WERI-Rb-1 (cell line): ENCODE data around the gene KIAA1671.

Source experiments
- DNase-seq: peaks from one replicate; pipeline ENCODE4 v3.0.0-alpha.2; 2020
- H3K27ac ChIP-seq: fragments of 250-450 bp; sonication (Bioruptor Pico); 2 replicates; pipeline ENCODE4 v1.5.1; 2020; ENCODE audit warnings: mild to moderate bottlenecking, moderate library complexity
- H3K27me3 ChIP-seq: fragments of 250-450 bp; sonication (Bioruptor Pico); 2 replicates; pipeline ENCODE4 v1.5.1; 2021; ENCODE audit warnings: mild to moderate bottlenecking, low read depth, moderate library complexity; ENCODE audit not compliant: insufficient read depth, severe bottlenecking
- H3K36me3 ChIP-seq: fragments of 250-450 bp; sonication (Bioruptor Pico); 2 replicates; pipeline ENCODE4 v1.5.1; 2020; ENCODE audit warnings: mild to moderate bottlenecking, moderate library complexity
- H3K4me3 ChIP-seq: 2 replicates; pipeline ENCODE4 v1.5.1; 2011; ENCODE audit warnings: low read depth, mild to moderate bottlenecking, control low read depth, low read length
- H3K9me3 ChIP-seq: fragments of 250-450 bp; sonication (Bioruptor Pico); 2 replicates; pipeline ENCODE4 v1.5.1; 2021; ENCODE audit warnings: mild to moderate bottlenecking, moderate library complexity; ENCODE audit not compliant: severe bottlenecking
- TF ChIP-seq, protein P1 (sequence below): IDR thresholded peaks from 2 replicates; pipeline ENCODE4 v1.5.1; 2011; ENCODE audit warnings: low read depth, mild to moderate bottlenecking, control low read depth, inconsistent platforms, low read length

The KIAA1671 gene

DNA sequence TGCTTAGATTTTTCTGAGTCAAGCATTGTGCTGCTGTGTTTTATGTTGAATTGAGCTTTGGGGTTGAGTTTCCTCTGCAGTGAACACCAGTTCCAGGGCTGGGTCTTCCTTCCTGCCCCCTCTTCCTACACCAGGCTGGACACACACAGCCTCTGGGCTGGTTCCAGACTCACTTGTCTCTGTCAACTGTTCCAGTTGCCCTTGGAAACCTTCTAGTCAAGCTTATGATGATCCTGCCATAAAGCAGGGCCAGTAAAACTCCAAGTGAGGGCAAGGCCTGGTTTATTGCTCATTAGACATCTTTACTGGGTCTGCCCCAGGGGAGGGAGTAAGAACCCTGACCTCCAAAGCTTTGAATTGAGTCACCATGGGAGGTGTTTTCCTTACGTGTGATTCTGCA, 61.1 kb downstream of the KIAA1671 start:
- TF ChIP-seq, protein P1, sequence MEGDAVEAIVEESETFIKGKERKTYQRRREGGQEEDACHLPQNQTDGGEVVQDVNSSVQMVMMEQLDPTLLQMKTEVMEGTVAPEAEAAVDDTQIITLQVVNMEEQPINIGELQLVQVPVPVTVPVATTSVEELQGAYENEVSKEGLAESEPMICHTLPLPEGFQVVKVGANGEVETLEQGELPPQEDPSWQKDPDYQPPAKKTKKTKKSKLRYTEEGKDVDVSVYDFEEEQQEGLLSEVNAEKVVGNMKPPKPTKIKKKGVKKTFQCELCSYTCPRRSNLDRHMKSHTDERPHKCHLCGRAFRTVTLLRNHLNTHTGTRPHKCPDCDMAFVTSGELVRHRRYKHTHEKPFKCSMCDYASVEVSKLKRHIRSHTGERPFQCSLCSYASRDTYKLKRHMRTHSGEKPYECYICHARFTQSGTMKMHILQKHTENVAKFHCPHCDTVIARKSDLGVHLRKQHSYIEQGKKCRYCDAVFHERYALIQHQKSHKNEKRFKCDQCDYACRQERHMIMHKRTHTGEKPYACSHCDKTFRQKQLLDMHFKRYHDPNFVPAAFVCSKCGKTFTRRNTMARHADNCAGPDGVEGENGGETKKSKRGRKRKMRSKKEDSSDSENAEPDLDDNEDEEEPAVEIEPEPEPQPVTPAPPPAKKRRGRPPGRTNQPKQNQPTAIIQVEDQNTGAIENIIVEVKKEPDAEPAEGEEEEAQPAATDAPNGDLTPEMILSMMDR: no peak
- Histone ChIP-seq H3K9me3 (no peaks in the 10 kb centered on the region), H3K27ac (no peak overlapping the region), H3K4me3 (no peak overlapping the region), H3K27me3 (no peaks in the 10 kb centered on the region), H3K36me3 (no peaks in the 10 kb centered on the region)
- no peak for DNase-seq

DNA sequence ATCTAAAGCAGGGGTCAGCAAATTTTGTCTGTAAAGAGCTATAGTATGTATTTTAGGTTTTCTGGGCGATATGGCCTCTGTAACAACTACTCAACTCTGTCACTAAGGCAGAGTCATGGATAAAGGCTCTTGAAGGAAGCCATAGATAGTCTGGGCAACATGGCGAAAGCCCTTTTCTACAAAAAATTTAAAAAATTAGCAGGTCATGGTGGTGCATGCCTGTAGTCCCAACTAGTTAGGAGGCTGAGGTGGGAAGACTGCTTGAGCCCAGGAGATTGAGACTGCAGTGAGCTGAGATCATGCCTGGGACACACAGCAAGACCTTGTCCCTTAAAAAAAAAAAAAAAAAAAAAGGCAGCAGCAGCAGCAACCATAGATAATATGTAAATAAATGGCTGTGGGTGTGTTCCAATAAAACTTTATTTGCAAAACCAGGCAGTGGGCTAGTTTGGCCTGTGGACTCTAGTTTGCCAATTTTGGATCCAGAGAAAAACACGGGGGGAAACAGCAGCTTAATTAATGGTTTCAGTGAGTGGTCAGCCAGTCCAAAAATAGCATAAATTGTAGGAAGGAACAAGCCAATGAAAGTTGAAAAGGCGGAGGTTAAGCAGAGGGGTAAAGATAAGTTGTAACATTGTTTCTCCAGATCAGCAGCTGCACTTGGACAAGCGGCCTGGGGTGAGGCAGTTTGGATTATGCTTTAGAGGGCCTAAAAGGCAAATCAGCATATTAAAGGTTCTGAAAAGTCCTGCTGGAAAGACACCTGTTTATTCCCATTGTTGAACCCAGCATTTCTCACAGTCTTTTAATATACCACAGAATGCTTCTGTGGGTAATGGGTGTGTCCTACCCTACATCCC, 62.6 kb downstream of the KIAA1671 start:
- Histone ChIP-seq H3K27me3 (no peaks in the 10 kb centered on the region), H3K36me3 (no peaks in the 10 kb centered on the region), H3K9me3 (no peaks in the 10 kb centered on the region), H3K27ac (no peak overlapping the region), H3K4me3 (no peak overlapping the region)
- TF ChIP-seq, protein P1: no peak
- no peak for DNase-seq

DNA sequence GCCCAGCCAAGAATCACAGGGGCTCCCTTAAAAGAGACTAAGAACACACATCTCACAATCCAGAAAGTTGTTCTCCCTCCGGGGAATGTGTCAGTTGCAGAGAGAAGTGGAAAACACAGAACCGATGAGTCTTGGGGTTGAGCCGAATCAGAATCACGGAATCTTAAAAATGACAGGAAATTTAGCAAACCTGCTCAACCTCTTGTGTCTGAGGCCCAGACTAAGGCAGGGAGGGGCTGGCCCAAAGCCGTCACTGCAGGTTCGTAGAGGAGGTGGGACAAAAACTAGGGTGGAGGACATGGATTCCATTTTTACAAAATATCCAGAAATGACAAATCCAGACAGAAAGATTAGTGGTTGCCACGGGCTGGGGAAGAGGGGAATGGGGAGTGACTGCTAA, 63.8 kb downstream of the KIAA1671 start:
- no peaks in the 10 kb centered on the region for H3K9me3 ChIP-seq
- H3K4me3 ChIP-seq: no peak overlapping the region
- no peak for DNase-seq
- no peak overlapping the region for H3K27ac ChIP-seq
- TF ChIP-seq, protein P1: no peak
- no peaks in the 10 kb centered on the region for H3K27me3 ChIP-seq
- H3K36me3 ChIP-seq: no peaks in the 10 kb centered on the region

DNA sequence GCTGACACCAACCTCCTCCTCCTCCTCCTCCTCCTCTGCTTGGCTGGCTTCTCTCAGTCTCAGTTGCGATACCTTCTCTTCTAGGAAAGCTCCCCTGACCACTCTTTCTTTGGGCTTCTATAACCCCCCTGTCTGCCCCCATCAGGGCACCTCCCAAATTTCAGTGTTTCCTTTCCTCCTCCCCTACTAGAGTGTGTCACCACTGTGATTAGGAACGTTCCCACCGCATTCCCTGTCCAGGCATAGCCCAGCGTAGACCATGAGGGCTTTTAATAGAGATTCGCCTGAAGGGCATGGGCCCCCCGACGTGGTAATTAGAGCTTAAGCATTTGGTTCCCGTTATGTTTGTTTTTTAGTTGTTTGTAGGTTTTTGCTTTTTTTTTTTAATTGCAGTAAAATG, 65.5 kb downstream of the KIAA1671 start:
- no peak overlapping the region for H3K4me3 ChIP-seq
- H3K36me3 ChIP-seq: no peaks in the 10 kb centered on the region
- H3K27me3 ChIP-seq: no peaks in the 10 kb centered on the region
- DNase-seq: no peak
- H3K9me3 ChIP-seq: no peaks in the 10 kb centered on the region
- TF ChIP-seq, protein P1: no peak
- H3K27ac ChIP-seq: no peak overlapping the region

- no peak for DNase-seq
- Histone ChIP-seq H3K27me3 (no peaks in the 10 kb centered on the region), H3K36me3 (no peaks in the 10 kb centered on the region), H3K4me3 (no peak overlapping the region), H3K9me3 (no peaks in the 10 kb centered on the region), H3K27ac (no peak overlapping the region)
- TF ChIP-seq, protein P1: no peak
Measured at GRCh38 chr22:25019427-25020184, 67.1 kb downstream of the KIAA1671 start.
